ENCODE results near the gene PTPRD.

DNA sequence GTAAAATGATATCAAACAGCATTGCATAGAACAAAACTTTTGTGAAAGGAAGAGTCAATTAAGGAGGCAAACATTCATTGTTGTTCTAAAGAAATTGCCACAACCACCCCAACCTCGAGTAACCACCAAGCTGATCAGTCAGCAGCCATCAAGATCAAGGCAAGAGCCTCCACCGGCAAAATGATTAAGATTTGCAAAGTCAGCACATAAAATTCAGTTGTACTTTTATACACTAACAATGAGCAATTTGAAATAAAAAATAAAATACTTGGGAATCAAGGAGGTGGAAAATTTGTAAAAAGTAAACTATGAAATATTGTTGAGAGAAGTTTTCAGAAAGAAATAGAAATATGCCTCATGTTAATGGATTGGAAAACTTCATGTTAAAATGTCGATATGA is 1118.5 kb downstream of the PTPRD start:
- TF ChIP-seq, protein P1, sequence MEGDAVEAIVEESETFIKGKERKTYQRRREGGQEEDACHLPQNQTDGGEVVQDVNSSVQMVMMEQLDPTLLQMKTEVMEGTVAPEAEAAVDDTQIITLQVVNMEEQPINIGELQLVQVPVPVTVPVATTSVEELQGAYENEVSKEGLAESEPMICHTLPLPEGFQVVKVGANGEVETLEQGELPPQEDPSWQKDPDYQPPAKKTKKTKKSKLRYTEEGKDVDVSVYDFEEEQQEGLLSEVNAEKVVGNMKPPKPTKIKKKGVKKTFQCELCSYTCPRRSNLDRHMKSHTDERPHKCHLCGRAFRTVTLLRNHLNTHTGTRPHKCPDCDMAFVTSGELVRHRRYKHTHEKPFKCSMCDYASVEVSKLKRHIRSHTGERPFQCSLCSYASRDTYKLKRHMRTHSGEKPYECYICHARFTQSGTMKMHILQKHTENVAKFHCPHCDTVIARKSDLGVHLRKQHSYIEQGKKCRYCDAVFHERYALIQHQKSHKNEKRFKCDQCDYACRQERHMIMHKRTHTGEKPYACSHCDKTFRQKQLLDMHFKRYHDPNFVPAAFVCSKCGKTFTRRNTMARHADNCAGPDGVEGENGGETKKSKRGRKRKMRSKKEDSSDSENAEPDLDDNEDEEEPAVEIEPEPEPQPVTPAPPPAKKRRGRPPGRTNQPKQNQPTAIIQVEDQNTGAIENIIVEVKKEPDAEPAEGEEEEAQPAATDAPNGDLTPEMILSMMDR (conservative IDR thresholded peaks at IDR 0.05; ENCODE audit: low read length): no peak
- TF ChIP-seq EZH2phosphoT487 (IDR thresholded peaks at IDR 0.05; ENCODE audit: borderline replicate concordance): no peak

Data from Loucy (cell line).